Measurements from ENCODE around the gene EML6. TPM values are rescaled to one million over a fixed set of nuclear protein-coding genes. Genes with fewer than 3 reads are reported as not detected.

EML6 gene
- total and polyA plus RNA-seq, 2 experiments from 2014 or later = 2.7 to 6.2 TPM

DNA sequence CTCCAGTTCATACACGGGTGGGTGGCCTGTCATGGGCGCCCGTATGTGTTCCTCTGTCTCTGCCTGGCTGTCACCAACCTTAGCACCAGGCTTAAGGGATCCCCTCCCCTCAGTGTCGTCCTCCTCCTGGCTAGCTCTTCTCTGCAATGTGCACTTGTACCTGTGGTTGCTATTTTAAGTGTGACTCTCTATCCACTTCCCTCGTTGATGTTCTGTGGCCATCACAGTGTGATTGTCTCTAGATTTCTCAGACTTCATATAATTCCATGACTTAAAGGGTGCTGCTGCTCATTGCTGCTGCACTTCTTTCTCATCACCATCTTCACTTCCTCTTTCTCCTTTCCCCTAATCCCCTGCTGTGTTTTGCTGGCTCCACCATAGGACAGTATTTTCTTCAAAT is 143.4 kb downstream of the EML6 start:
- Histone ChIP-seq H3K27me3 (ENCODE audit: insufficient read depth) (no peaks in the 10 kb centered on the region), H3K4me2 (no peak overlapping the region), H3F3A (replicated peaks; ENCODE audit: low read depth) (no peaks in the 10 kb centered on the region), H3K36me3 (ENCODE audit: insufficient read depth) (no peaks in the 10 kb centered on the region), H3K4me1 (ENCODE audit: insufficient read depth) (no peaks in the 10 kb centered on the region; the same call in 1 of the 2 replicates), H2AFZ (peak overlapping the region; percentile 69; the same call in 1 of the 2 replicates), H3K9me2 (ENCODE audit: insufficient read depth) (no peaks in the 10 kb centered on the region), H4K20me1 (replicated peaks; ENCODE audit: insufficient read depth) (no peaks in the 10 kb centered on the region), H3K79me2 (replicated peaks; ENCODE audit: insufficient read depth) (no peaks in the 10 kb centered on the region), H3K4me3 (no peak overlapping the region), H3K27ac (ENCODE audit: low read depth) (no peak overlapping the region)
- H3K36me3 Mint-ChIP-seq (ENCODE audit: low read depth) = no peaks in the 10 kb centered on the region
- no peaks in the 10 kb centered on the region for H3K9me3 Mint-ChIP-seq
- H3K4me1 Mint-ChIP-seq = peaks cover 8% of the 10 kb centered on the region; the same call in 1 of the 3 replicates
- ATAC-seq = peak; percentile 35; the same call in 2 of the 3 replicates
- H3K27ac Mint-ChIP-seq = no peak overlapping the region
- no peak for TF ChIP-seq EZH2phosphoT487 (IDR thresholded peaks at IDR 0.05; ENCODE audit: unreplicated experiment)
- TF ChIP-seq EZH2 (IDR thresholded peaks at IDR 0.05; ENCODE audit: low read depth, unreplicated experiment) = no peak
- TF ChIP-seq STAT1 (IDR thresholded peaks at IDR 0.05; ENCODE audit: unreplicated experiment) = no peak
- TF ChIP-seq, protein P1, sequence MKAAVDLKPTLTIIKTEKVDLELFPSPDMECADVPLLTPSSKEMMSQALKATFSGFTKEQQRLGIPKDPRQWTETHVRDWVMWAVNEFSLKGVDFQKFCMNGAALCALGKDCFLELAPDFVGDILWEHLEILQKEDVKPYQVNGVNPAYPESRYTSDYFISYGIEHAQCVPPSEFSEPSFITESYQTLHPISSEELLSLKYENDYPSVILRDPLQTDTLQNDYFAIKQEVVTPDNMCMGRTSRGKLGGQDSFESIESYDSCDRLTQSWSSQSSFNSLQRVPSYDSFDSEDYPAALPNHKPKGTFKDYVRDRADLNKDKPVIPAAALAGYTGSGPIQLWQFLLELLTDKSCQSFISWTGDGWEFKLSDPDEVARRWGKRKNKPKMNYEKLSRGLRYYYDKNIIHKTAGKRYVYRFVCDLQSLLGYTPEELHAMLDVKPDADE (IDR thresholded peaks at IDR 0.05) = no peak
- TF ChIP-seq ZNF462 (CRISPR knock-in tag; IDR thresholded peaks at IDR 0.05) = no peak
- no peak for TF ChIP-seq ZNF114 (CRISPR knock-in tag; IDR thresholded peaks at IDR 0.05)
- no peaks in the 10 kb centered on the region for H3K27me3 Mint-ChIP-seq (ENCODE audit: insufficient read depth, low read depth, poor library complexity)
- no peak overlapping the region for H3K4me3 Mint-ChIP-seq
- DNase-seq (ENCODE audit: low spot score) = no peak

Measured in GM23338 (cell line).